ENCODE measurements around the gene HNRNPD. TPM values are rescaled to one million over a fixed set of nuclear protein-coding genes. Genes with fewer than 3 reads are reported as not detected.

HNRNPD gene
- total and polyA plus RNA-seq, 2 of the 8 experiments (the other 6 are each of a cell fraction or from before 2014, with no cell fraction given) = 118 to 646 TPM

DNA sequence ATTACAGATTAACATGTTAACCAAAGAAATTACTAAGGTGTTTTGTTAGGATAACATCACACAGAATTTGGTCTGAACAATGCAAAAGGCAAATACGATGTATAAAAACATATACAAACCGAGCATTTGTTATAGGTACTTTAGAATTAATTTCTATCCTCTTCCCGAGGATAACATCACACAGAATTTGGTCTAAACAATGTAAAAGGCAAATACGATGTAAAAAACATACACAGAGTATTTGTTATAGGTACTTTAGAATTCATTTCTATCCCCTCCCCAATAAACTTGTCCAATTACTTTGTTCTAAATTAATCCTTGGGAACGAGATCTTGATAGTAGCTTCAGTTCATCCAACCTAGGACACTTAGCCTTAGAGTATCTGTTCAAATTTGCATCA, 48.8 kb upstream of the HNRNPD start:
- Histone ChIP-seq H3K79me2 (ENCODE audit: control insufficient read depth in 1 of 2, insufficient read depth in 2 of 2, low read length in 2 of 2) (peaks cover 9 to 28% of the 10 kb centered on the region in 2 experiments), H4K5ac (ENCODE audit: insufficient read length, low read depth, low read length) (no peak overlapping the region), H2BK120ac (replicated peaks; ENCODE audit: low read depth, low read length) (no peak overlapping the region), H3K27ac (ENCODE audit: low read depth, low read length) (no peak overlapping the region), H2AK5ac (ENCODE audit: low read depth, low read length) (no peak overlapping the region), H2BK12ac (ENCODE audit: low read depth, low read length) (no peak overlapping the region), H3K14ac (ENCODE audit: insufficient read length) (no peak overlapping the region), H3K18ac (ENCODE audit: extremely low read depth, low read length) (no peak overlapping the region), H3K27me3 (replicated peaks in 1 of 4; ENCODE audit: control insufficient read depth in 3 of 4, extremely low read depth in 1 of 4, insufficient read depth in 3 of 4, low read length in 3 of 4) (no peaks in the 10 kb centered on the region), H4K8ac (ENCODE audit: extremely low read depth, insufficient read depth, low read length) (no peak overlapping the region), H3K36me3 (ENCODE audit: control insufficient read depth in 2 of 4, insufficient read depth in 4 of 4, low read length in 3 of 4) (peaks cover 12 to 47% (median 37%) of the 10 kb centered on the region in 4 experiments), H2BK15ac (ENCODE audit: low read length) (no peak overlapping the region), H3K56ac (replicated peaks; ENCODE audit: insufficient read length, low read depth, low read length) (no peak overlapping the region), H4K91ac (replicated peaks; ENCODE audit: insufficient read length, low read length) (no peak overlapping the region), H4K20me1 (replicated peaks in 1 of 2; ENCODE audit: control insufficient read depth in 1 of 2, insufficient read depth in 2 of 2, low read length in 2 of 2) (peaks cover 18 to 20% of the 10 kb centered on the region in 2 experiments), H3K9me3 (ENCODE audit: insufficient read depth in 2 of 2, low read depth in 1 of 2, low read length in 1 of 2) (no peaks in the 10 kb centered on the region), H3K4me1 (replicated peaks in 1 of 4; ENCODE audit: control insufficient read depth in 3 of 4, insufficient read depth in 4 of 4, low read length in 3 of 4) (peaks cover 0 to 3% (median 2%) of the 10 kb centered on the region in 4 experiments; a peak in 3 of 7 replicates), H3K23me2 (ENCODE audit: low read depth, low read length) (no peaks in the 10 kb centered on the region), H3K79me1 (ENCODE audit: low read depth, low read length) (no peaks in the 10 kb centered on the region), H3K4ac (replicated peaks; ENCODE audit: insufficient read length, low read depth, low read length) (no peak overlapping the region), H2BK5ac (ENCODE audit: low read depth, low read length) (no peak overlapping the region), H3K23ac (ENCODE audit: insufficient read length) (no peak overlapping the region), H2BK20ac (ENCODE audit: low read length) (no peak overlapping the region), H3K9ac (replicated peaks in 1 of 4; ENCODE audit: extremely low read depth in 1 of 4, low read depth in 3 of 4, low read length in 3 of 4) (no peak overlapping the region), H3K4me3 (ENCODE audit: extremely low read depth in 1 of 4, insufficient read depth in 2 of 4, low read depth in 3 of 4, low read length in 4 of 4) (no peak overlapping the region), H2AFZ (ENCODE audit: low read length) (no peak overlapping the region), H3K4me2 (ENCODE audit: insufficient read depth in 1 of 2, low read depth in 2 of 2, low read length in 2 of 2) (no peak overlapping the region)
- ChIA-PET POLR2A (ENCODE audit: partially characterized antibody) (interaction anchor here (1.0 to 4.6 kb wide), 15 partner anchors 9 to 74 kb away, joined by 3 to 152 read pairs (median 9); partner anchors contain the start of gene HNRNPD), CTCF (ENCODE audit: partially characterized antibody) (no interaction called here)
- 92% methylated on average over 5 of the region's 5 CpGs; no CpG with 5 or more reads in 1 of the 2 experiments for WGBS, 2 experiments (ENCODE audit: extremely low coverage in 1 of 2, insufficient coverage in 1 of 2, insufficient read length in 1 of 2, insufficient replicate concordance in 2 of 2, low coverage in 1 of 2, low lambda C conversion rate in 2 of 2, missing lambda C conversion rate in 1 of 2)
- peak; percentile 44; the same call in 1 of the 2 replicates for TF ChIP-seq CHD2 (IDR thresholded peaks at IDR 0.05; ENCODE audit: low read length)
- TF ChIP-seq JUND (IDR thresholded peaks at IDR 0.05; ENCODE audit: low read length) = no peak
- TF ChIP-seq CHD1 (IDR thresholded peaks at IDR 0.05; ENCODE audit: low read depth, low read length) = no peak
- FAIRE-seq (peak; percentile 7), DNase-seq (ENCODE audit: low read depth in 1 of 2, low spot score in 2 of 2) (no peak)

Data from H1 (cell line).